Ramos (cell line): ENCODE data around the gene PTCRA.
"Not testable (repeated sequence)": the region's sequence is repeated elsewhere in the genome, so short reads cannot be mapped to it uniquely, and the experiment has no call there.

Experiments used
- in situ Hi-C: fragments of 300-500 bp; cut with MboI; formaldehyde crosslinking; loops from one replicate; pipeline ENCODE4 v1.14.3; 2022; ENCODE audit warnings: low sequenced_read_pairs; ENCODE audit not compliant: unreplicated experiment

PTCRA gene

GRCh38 chr6:42915732-42916131, at the start of gene PTCRA:
TSS of gene PTCRA (plus strand) at chr6:42916053. CDS start at chr6:42916070, 17 bp downstream.
- in situ Hi-C loops: no loop called here

- in situ Hi-C loops: loop anchor here (10.0 kb wide), 1 partner anchor 316 kb away; no protein-coding TSS in a partner anchor
Measured at GRCh38 chr6:42870145-42870936, 45.5 kb upstream of the PTCRA start.

GRCh38 chr6:42871711-42872110, 44.1 kb upstream of the PTCRA start:
- in situ Hi-C loops: loop anchor here (10.0 kb wide), 1 partner anchor 317 kb away; no protein-coding TSS in a partner anchor

GRCh38 chr6:42873313-42873712, 42.5 kb upstream of the PTCRA start:
- in situ Hi-C loops: loop anchor here (10.0 kb wide), 1 partner anchor 319 kb away; no protein-coding TSS in a partner anchor

- in situ Hi-C loops: loop anchor here (5.0 to 10.0 kb wide), 2 partner anchors 215 to 323 kb away; no protein-coding TSS in a partner anchor
Measured at GRCh38 chr6:42877695-42878094, 38.2 kb upstream of the PTCRA start.

GRCh38 chr6:42879372-42880239, 36.2 kb upstream of the PTCRA start, which contains the start of gene RPL7L1:
TSS of gene RPL7L1 (plus strand) at chr6:42879616. CDS start at chr6:42879911, 295 bp downstream.
- in situ Hi-C loops: loop anchor here (5.0 to 10.0 kb wide), 2 partner anchors 217 to 325 kb away; no protein-coding TSS in a partner anchor

GRCh38 chr6:42880240-42880817, 35.5 kb upstream of the PTCRA start:
- in situ Hi-C loops: not testable (repeated sequence)

GRCh38 chr6:42880871-42881270, 35.0 kb upstream of the PTCRA start:
- in situ Hi-C loops: not testable (repeated sequence)

GRCh38 chr6:42885702-42886101, 30.2 kb upstream of the PTCRA start:
- in situ Hi-C loops: no loop called here

GRCh38 chr6:42888201-42888600, 27.7 kb upstream of the PTCRA start:
- in situ Hi-C loops: not testable (repeated sequence)

GRCh38 chr6:42889815-42890214, 26.0 kb upstream of the PTCRA start:
- in situ Hi-C loops: no loop called here

- in situ Hi-C loops: no loop called here
Measured at GRCh38 chr6:42890311-42891198, 25.3 kb upstream of the PTCRA start.

GRCh38 chr6:42891199-42891722, 24.6 kb upstream of the PTCRA start:
- in situ Hi-C loops: no loop called here

GRCh38 chr6:42894041-42894828, 21.6 kb upstream of the PTCRA start:
- in situ Hi-C loops: not testable (repeated sequence)

GRCh38 chr6:42896178-42896719, 19.6 kb upstream of the PTCRA start:
- in situ Hi-C loops: no loop called here

- in situ Hi-C loops: no loop called here
Measured at GRCh38 chr6:42898891-42899361, 16.9 kb upstream of the PTCRA start.

GRCh38 chr6:42899871-42900270, 16.0 kb upstream of the PTCRA start:
- in situ Hi-C loops: no loop called here

- in situ Hi-C loops: no loop called here
Measured at GRCh38 chr6:42901538-42901957, 14.3 kb upstream of the PTCRA start.
